OCI-LY3 (cell line): Measurements from ENCODE around the gene RPS25.
A peak's percentile ranks its signal among the peaks of the same experiment; 100 is the strongest.
"Not testable (repeated sequence)": the region's sequence is repeated elsewhere in the genome, so short reads cannot be mapped to it uniquely, and the experiment has no call there.

Source experiments
- H2AFZ ChIP-seq: fragments of 200-600, 300-600 bp; shearing (Covaris generic); 2 replicates; pipeline ENCODE4 v1.6.0; 2014; ENCODE audit warnings: antibody characterized with exemption, low read depth, low read length
- H3K27ac ChIP-seq: fragments of 200-600, 300-600 bp; sonication (generic); 2 replicates; pipeline ENCODE4 v1.5.1; 2014; ENCODE audit warnings: mild to moderate bottlenecking, low read length, moderate library complexity, mixed read lengths
- H3K27me3 ChIP-seq: fragments of 200-600, 300-600 bp; sonication (generic); 2 replicates; pipeline ENCODE4 v1.6.1; 2014; ENCODE audit warnings: low read depth, low read length, mixed read lengths
- H3K36me3 ChIP-seq: fragments of 200-600, 300-600 bp; sonication (generic); replicated peaks from 2 replicates; pipeline ENCODE3; 2014; ENCODE audit warnings: low read depth, low read length, mixed read lengths
- H3K4me1 ChIP-seq: fragments of 300-600, 200-600 bp; sonication (generic); 2 replicates; pipeline ENCODE4 v1.6.1; 2014; ENCODE audit warnings: low read length, mixed read lengths
- H3K4me2 ChIP-seq: fragments of 200-600, 300-600 bp; sonication (generic); 2 replicates; pipeline ENCODE4 v1.6.1; 2014; ENCODE audit warnings: low read length, mixed read lengths
- H3K4me3 ChIP-seq: fragments of 300-600, 200-600 bp; sonication (generic); 2 replicates; pipeline ENCODE4 v1.5.1; 2014; ENCODE audit warnings: antibody characterized with exemption, mild to moderate bottlenecking, low read length, moderate library complexity
- H3K79me2 ChIP-seq: fragments of 300-600, 200-600 bp; shearing (Covaris generic); 2 replicates; pipeline ENCODE4 v1.6.1; 2014; ENCODE audit warnings: mild to moderate bottlenecking, low read length, mixed read lengths
- H3K9ac ChIP-seq: fragments of 300-600, 200-600 bp; shearing (Covaris generic); 2 replicates; pipeline ENCODE4 v1.6.0; 2014; ENCODE audit warnings: mild to moderate bottlenecking, low read length, moderate library complexity
- H3K9me3 ChIP-seq: fragments of 200-600, 300-600 bp; shearing (Covaris generic); 2 replicates; pipeline ENCODE4 v1.6.1; 2014; ENCODE audit warnings: low read length, mixed read lengths; ENCODE audit not compliant: insufficient read depth
- H4K20me1 ChIP-seq: fragments of 200-600, 300-600 bp; sonication (generic); 2 replicates; pipeline ENCODE4 v1.6.1; 2016; ENCODE audit warnings: low read length, mixed read lengths; ENCODE audit not compliant: insufficient read depth
- EZH2phosphoT487 ChIP-seq: fragments of 200-600 bp; shearing (Covaris generic); IDR thresholded peaks from 2 replicates; pipeline ENCODE4 v1.6.1; 2018; ENCODE audit warnings: antibody characterized with exemption, mixed run types, low read depth
- TF ChIP-seq, protein P1 (sequence below): fragments of 200-600, 300-600 bp; sonication (generic); IDR thresholded peaks from 2 replicates; pipeline ENCODE4 v1.5.1; 2014; ENCODE audit warnings: antibody characterized with exemption, low read length, low read depth

Gene RPS25

DNA sequence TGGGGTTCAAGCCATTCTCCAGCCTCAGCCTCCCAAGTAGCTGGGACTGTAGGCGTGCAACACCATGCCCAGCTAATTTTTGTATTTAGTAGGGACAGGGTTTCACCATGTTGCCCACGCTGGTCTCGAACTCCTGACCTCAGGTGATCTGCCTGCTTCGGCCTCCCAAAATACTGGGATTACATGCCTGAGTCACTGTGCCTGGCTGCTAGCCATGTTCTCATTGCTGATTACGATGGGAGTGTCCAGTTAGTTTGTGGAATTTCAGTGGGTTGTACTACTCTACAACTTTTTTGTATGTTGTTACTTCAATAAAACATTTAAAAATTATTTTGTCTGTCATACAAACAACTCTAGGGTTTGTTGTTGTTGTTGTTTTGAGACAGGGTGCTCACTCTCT lies 44.6 kb upstream of the RPS25 start:
- H3K4me2 ChIP-seq = no peak overlapping the region
- H2AFZ ChIP-seq = no peak overlapping the region
- peaks cover 13% of the 10 kb centered on the region for H3K79me2 ChIP-seq
- H3K4me3 ChIP-seq = no peak overlapping the region
- TF ChIP-seq EZH2phosphoT487 = no peak
- TF ChIP-seq, protein P1, sequence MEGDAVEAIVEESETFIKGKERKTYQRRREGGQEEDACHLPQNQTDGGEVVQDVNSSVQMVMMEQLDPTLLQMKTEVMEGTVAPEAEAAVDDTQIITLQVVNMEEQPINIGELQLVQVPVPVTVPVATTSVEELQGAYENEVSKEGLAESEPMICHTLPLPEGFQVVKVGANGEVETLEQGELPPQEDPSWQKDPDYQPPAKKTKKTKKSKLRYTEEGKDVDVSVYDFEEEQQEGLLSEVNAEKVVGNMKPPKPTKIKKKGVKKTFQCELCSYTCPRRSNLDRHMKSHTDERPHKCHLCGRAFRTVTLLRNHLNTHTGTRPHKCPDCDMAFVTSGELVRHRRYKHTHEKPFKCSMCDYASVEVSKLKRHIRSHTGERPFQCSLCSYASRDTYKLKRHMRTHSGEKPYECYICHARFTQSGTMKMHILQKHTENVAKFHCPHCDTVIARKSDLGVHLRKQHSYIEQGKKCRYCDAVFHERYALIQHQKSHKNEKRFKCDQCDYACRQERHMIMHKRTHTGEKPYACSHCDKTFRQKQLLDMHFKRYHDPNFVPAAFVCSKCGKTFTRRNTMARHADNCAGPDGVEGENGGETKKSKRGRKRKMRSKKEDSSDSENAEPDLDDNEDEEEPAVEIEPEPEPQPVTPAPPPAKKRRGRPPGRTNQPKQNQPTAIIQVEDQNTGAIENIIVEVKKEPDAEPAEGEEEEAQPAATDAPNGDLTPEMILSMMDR = no peak
- no peak overlapping the region for H3K27ac ChIP-seq
- no peaks in the 10 kb centered on the region for H3K36me3 ChIP-seq
- no peaks in the 10 kb centered on the region for H3K27me3 ChIP-seq
- no peaks in the 10 kb centered on the region for H4K20me1 ChIP-seq
- peaks cover 12% of the 10 kb centered on the region for H3K4me1 ChIP-seq
- H3K9me3 ChIP-seq = no peaks in the 10 kb centered on the region
- H3K9ac ChIP-seq = no peak overlapping the region

- Histone ChIP-seq H3K9ac (no peak overlapping the region), H3K4me2 (no peak overlapping the region), H3K4me3 (no peak overlapping the region), H3K27ac (no peak overlapping the region), H3K27me3 (no peaks in the 10 kb centered on the region), H3K79me2 (peaks cover 18% of the 10 kb centered on the region), H4K20me1 (no peaks in the 10 kb centered on the region), H3K4me1 (peaks cover 7% of the 10 kb centered on the region), H3K9me3 (no peaks in the 10 kb centered on the region), H2AFZ (no peak overlapping the region), H3K36me3 (no peaks in the 10 kb centered on the region)
- no peak for TF ChIP-seq EZH2phosphoT487
- TF ChIP-seq, protein P1 = no peak
Observed at GRCh38 chr11:119061256-119061655, 43.1 kb upstream of the RPS25 start.

- not testable (repeated sequence) for H3K4me3 ChIP-seq, H3K4me2 ChIP-seq, H4K20me1 ChIP-seq, H3K9ac ChIP-seq, H3K27ac ChIP-seq, H3K9me3 ChIP-seq, H3K27me3 ChIP-seq, H2AFZ ChIP-seq
- peaks cover 38% of the 10 kb centered on the region for H3K79me2 ChIP-seq
- H3K4me1 ChIP-seq = peaks cover 18% of the 10 kb centered on the region
- H3K36me3 ChIP-seq = peaks cover 14% of the 10 kb centered on the region
Observed at GRCh38 chr11:119059128-119059527, 41.0 kb upstream of the RPS25 start.

- Histone ChIP-seq H3K4me3 (peak within 1 kb of the TSS; percentile 97), H3K79me2 (peaks cover 46% of the 10 kb centered on the region), H3K4me2 (peak within 1 kb of the TSS; percentile 99), H4K20me1 (no peaks in the 10 kb centered on the region; the same call in 1 of the 2 replicates), H3K9ac (peak within 1 kb of the TSS; percentile 88), H3K36me3 (peaks cover 31% of the 10 kb centered on the region), H3K27ac (peak within 1 kb of the TSS; percentile 66), H3K4me1 (peaks cover 37% of the 10 kb centered on the region), H3K9me3 (no peaks in the 10 kb centered on the region), H2AFZ (peak within 1 kb of the TSS; percentile 87), H3K27me3 (no peaks in the 10 kb centered on the region)
- TF ChIP-seq EZH2phosphoT487 = no peak
- TF ChIP-seq, protein P1 = peak; percentile 18; the same call in 1 of the 2 replicates
Observed at GRCh38 chr11:119057000-119057769, 39.0 kb upstream of the RPS25 start, which contains the start of gene HYOU1. HYOU1 (minus strand) TSS chr11:119057205; CDS start chr11:119056160, 1,045 bp downstream.
